ENCODE results near the gene LONP2.
"Not testable (repeated sequence)": the region's sequence is repeated elsewhere in the genome, so short reads cannot be mapped to it uniquely, and the experiment has no call there.

Gene LONP2

DNA sequence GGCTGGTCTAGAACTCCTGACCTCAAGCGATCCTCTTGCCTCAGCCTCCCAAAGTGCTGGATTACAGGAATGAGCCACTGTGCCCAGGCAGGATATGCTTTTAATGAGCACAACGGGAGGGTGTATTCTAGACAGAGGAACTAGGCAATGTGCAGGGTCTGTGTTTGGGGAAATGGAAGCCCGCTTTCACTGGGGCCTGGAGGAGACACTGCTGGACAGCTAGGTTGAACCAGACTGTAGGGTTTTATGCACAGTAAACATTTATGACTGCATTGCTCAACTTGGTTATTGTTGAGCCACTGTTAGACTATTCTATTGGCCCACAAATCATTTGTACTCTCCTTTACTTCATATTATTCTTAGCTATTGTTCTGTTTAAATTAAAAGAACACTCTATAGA is 151.3 kb downstream of the LONP2 start:
- DNase-seq (ENCODE audit: low spot score): no peak

DNA sequence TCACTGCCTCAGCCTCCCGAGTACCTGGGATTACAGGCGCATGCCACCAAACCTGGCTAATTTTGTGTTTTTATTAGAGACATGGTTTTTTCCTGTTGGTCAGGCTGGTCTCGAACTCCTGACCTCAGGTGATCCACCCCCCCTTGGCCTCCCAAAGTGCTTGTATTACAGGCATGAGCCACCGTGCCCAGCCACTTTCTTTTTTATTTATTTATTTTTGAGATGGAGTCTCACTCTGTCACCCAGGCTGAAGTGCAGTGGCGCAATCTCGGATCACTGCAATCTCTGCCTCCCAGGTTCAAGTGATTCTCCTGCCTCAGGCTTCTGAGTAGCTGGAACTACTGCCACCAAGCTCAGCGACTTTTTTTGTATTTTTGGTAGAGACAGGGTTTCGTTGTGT is 158.4 kb downstream of the LONP2 start:
- DNase-seq (ENCODE audit: low spot score): not testable (repeated sequence)

DNA sequence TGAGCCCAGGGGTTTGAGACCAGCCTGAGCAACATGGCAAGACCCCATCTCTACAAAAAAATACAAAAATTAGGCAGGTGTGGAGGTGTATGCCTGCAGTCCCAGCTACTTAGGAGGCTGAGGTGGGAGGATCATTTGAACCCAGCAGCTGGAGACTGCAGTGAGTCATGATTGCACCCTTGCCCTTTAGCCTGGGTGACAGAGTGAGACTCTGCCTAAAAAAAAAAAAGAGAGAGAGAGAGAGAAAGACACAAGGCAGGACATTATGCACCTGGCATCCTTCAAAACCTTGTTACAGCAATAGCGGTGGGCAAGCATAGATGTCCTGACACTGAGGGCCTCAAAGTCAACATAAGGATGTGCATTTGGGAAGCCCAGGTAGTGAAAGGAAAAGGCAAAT is 161.1 kb downstream of the LONP2 start:
- DNase-seq (ENCODE audit: low spot score): no peak

DNA sequence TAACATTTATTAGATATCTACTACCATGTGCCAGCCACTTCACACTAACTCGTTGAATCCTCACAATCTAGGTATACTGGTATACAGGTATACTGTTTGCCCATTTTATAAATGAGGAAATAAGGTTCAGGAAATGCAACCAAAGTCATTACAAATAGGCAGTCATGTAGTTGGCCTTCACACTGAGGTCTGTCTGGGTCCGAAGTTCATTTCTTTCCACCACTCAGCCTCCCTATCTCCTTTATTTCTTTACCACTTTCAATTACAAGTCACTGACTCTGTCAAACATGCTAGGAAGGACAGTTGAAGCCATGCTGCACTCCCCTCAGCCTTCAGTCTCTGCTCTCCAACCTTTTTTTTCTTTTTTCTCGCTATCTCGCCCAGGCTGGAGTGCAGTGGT is 161.8 kb downstream of the LONP2 start:
- DNase-seq (ENCODE audit: low spot score): no peak
